NCI-H2081 (cell line): ENCODE results near the gene ZFYVE28.
A peak's percentile ranks its signal among the peaks of the same experiment; 100 is the strongest.
"Not testable (repeated sequence)": the region's sequence is repeated elsewhere in the genome, so short reads cannot be mapped to it uniquely, and the experiment has no call there.

Experiments used
- DNase-seq, 2 experiments: peaks; one replicate each; lab custom pipeline; 2025; lab: John Stamatoyannopoulos, UW

Gene ZFYVE28

GRCh38 chr4:2417765-2418649 is at the start of gene ZFYVE28:
TSS of gene ZFYVE28 (minus strand) at chr4:2418645. CDS start at chr4:2418323, 322 bp downstream.
- DNase-seq, result no peak

DNA sequence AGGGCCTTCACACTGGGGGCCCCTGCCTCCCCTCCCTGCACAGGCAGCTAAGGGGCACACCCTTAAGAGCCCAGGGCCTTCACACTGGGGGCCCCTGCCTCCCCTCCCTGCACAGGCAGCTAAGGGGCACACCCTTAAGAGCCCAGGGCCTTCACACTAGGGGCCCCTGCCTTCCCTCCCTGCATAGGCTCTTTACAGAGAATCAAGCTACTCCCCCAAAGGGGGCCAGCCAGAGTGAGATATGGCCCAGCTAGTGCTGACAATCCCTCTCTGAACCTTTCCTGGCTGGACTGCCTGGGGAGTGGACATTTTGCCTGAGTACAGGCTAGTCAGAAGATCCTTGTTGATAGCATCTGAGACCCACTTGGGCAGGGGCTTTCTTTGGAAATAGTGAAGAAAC is 47.1 kb upstream of the ZFYVE28 start:
- DNase-seq, result not testable (repeated sequence)

GRCh38 chr4:2465032-2465431 is 46.6 kb upstream of the ZFYVE28 start:
- DNase-seq, result no peak

GRCh38 chr4:2462992-2463762 is 44.7 kb upstream of the ZFYVE28 start:
- DNase-seq, result no peak

DNA sequence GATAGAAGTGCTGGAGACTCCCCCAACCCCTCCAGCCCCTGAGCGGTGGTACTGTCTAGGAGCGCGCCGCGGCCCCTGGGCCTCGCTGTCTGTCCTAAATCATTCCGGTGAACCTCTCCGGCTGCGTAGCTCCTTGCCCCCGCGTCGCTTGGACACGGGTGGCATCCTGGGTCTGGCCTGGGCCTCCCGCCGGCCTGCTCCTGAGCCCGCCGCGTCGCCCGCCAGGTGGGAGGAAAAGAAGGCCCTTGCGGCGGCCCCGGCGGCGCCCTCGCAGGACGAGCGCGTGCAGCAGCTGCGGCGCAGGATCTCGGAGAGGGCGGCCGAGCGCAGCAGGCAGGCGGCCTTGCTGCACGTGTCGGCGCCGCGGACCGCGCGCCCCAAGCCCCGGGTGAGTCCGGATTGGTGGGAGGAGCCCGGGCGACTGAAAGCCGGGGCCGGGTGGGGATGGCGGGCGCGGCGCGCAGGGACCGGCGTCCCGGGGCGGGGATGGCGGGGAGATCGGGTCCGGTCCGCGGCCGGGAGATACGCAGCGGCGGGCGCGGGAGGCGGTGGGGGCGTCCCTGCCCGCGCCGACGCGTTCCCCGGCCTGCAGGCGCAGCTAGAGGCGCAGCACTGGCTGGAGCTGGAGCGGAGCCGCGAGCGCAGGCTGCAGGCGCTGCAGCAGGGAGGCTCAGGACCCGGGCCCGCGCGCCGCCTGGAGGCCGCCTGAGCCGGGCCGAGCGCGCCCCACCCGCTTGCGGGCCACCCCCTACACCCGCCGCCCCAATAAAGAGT is 44.0 kb upstream of the ZFYVE28 start:
- DNase-seq, result peak; percentile 68 to 80

DNA sequence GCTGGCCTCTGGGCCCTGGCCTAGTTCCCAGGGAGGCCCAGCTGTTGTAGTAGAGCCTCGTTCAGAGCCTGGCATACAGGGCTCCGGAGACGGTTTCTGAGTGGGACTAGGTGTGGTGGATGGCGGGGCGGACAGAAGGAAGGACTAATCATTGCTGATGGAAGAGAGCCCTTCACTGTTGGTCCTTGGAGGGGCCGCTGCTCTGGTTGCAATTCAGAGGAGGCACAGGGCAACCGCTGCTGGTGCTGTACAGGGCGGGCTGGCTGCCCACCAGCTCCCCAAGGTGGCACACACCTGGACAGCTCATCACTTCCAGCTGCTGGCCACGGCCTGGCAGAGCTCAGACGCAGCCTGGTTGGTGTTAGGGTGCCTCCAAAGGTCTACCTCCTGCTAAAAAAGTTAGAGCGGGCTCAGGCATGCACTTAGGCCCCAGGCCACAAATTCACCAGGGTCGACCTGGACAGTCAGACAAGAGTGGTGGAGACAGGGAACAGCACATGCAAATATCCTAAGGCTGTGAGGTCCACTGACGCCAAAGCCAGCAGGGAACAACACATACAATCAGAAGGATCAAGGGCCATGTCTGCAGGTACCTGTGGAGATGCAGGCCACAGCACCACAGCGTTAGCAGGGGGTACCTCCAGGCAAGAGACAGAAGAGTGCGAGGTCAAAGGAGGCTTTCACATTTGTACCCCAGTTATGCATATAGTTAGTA is 43.0 kb upstream of the ZFYVE28 start:
- DNase-seq, result no peak

GRCh38 chr4:2459589-2460349 is 41.3 kb upstream of the ZFYVE28 start:
- no peak for DNase-seq

DNA sequence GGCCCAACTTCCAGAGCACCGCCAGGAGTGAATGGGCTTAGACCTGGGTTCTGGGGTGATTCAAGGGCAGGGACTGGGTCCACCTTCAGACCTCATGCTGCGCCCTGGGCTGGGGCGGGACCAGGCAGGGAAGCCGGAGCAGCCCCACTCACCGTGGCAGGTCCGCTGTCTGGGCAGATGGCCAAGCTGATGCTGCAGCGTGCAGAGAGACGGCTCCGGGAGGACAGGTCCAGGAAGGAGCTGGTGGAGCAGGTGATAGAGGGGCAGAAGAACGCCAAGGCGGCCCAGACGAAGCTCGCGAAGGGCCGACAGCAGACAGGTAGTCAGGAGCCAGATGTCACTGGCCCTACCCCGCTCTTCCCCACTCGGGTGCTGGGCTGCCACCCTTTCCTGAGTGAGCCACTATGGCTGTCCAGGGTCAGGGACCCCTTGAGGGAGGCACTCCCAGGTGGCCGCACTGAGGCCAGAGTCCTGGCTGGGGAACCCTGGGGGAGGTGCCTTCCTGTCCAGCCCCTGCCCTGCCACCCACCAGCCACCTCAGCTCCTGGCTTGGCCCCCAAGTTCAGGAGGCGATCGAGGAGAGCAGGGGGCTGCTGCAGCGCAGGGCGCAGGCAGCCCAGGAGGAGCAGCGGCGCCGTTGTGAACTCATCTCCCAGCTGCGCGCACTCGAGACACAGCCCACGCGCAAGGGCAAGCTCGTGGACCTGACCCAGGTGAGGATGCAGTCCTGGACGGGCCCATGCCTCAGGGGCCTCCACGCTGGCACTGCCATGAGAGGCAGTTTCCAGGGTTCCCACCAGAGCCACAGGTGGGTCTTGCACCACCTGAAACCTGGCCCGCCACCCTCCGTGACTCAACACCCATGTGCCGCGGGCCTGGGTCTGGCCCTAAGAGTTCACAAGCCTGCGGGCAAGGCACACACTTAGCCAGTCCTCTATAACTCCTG is 40.4 kb upstream of the ZFYVE28 start:
- DNase-seq, result peak; percentile 12 to 17

GRCh38 chr4:2457481-2458295 is 39.2 kb upstream of the ZFYVE28 start:
- DNase-seq, result no peak

- DNase-seq, result no peak
Measured at GRCh38 chr4:2451821-2452785, 33.7 kb upstream of the ZFYVE28 start.

- no peak for DNase-seq
Measured at GRCh38 chr4:2451036-2451520, 32.6 kb upstream of the ZFYVE28 start.

DNA sequence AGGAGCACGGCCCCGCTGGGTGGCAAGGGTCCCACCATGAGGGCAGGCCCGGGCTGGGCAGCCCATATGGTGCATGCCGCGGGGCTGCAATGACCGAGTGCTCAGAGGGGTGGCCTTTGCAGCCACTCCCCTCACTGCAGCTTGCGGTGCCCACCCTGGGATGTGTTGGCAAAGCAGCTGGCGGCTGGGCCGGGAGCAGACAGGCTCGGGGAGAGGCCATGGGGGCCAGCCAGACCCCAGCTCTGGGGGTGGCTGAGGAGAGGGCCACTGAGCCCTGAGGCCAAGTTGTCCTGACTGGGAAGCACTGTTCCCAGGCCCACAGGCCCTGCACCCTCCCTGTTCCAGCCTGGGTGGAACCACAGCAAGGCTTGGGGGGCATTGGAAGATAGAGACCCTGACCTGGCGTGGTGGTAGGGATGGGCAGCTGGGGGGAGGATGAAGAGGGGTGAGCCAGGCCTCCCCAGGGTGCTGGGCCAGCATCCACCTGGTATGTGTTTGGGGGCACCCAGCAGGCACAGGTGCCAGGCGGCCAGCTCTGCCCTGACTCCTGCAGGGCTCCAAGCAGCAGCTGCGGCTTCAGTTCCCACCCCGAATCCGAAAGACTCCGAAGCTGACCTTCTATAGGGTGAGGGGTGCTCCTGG is 32.1 kb upstream of the ZFYVE28 start:
- DNase-seq, result no peak

GRCh38 chr4:2449511-2450392 is 31.3 kb upstream of the ZFYVE28 start:
- no peak for DNase-seq

DNA sequence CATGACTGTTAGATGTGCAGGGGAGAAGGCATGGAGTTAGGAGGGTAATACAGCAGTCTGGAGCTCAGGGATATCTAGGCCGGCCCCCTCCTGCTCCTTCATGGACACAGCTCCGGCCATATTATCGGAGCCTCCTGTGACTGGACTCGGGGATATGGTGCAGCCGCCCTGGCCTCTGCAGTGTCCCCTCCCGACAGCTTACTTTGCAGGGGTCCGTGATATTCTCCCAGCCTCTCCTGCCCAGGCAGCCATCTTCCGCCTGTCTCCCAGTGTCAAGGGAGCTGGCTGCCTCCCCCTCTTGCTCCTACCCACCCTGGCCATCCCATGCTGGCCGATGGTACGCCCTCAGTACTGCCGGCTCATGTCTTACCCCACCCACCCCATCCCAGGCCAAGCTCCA is 30.6 kb upstream of the ZFYVE28 start:
- DNase-seq, result no peak

DNA sequence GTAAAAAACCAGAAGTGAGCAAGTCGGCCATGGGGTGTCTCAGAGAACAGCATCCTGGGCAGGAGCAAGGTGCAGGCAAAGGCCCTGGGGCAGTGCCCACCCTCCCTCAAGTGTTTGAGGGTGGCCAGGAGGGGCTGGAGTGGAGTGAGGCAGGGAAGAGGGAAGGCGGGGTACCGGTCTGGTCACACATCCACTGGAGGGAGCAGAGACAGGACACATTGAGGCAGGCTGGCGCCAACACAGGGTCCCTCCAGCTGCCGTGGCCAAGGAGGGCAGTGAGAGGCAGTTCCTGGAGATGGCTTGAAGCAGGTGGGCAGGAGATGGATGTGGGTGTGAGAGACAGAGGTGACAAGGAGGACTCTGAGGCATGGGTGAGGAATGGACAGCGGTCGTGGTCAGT is 30.1 kb upstream of the ZFYVE28 start:
- DNase-seq, result no peak
